ENCODE data around the gene ZBTB20.

DNA sequence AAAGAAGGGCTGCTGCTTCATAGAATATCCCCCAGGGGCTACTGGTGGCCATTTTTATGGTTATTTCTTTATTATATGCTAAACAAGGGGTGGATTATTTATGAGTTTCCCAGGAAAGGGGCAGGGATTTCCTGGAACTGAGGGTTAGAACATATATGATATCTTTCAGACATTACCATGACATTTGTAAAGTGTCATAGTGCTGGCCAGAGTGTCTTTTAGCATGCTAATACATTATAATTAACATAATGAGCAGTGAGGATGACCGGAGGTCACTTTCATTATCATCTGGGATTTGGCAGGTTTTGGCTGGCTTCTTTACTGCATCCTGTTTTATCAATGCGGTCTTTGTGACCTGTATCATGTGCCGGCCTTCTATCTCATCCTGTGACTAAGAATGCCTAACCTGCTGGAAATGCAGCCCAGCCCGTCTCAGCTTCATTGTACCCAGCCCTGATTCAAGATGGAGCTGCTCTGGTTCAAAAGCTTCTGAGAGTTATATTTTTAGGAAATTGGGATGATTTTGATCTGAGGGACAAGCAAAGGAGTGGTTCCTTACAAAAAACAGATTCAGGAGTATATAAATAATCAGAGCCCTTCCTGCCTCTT lies 9.1 kb upstream of the ZBTB20 start:
- no peak for TF ChIP-seq TAF1 (IDR thresholded peaks at IDR 0.05; ENCODE audit: borderline replicate concordance, low read depth, low read length)
- TF ChIP-seq RAD21 (IDR thresholded peaks at IDR 0.05; ENCODE audit: insufficient read depth, low read depth, low read length) = no peak
- TF ChIP-seq MXI1 (IDR thresholded peaks at IDR 0.05; ENCODE audit: low read depth, low read length) = no peak
- no peak for TF ChIP-seq NFYB (IDR thresholded peaks at IDR 0.05; ENCODE audit: insufficient read depth, low read depth, low read length)
- no peak for TF ChIP-seq HCFC1 (IDR thresholded peaks at IDR 0.05; ENCODE audit: low read length)
- TF ChIP-seq POLR2AphosphoS5 (IDR thresholded peaks at IDR 0.05; ENCODE audit: low read length) = no peak
- no peak for TF ChIP-seq FOXM1 (IDR thresholded peaks at IDR 0.05; ENCODE audit: low read depth, low read length)
- TF ChIP-seq, protein P1, sequence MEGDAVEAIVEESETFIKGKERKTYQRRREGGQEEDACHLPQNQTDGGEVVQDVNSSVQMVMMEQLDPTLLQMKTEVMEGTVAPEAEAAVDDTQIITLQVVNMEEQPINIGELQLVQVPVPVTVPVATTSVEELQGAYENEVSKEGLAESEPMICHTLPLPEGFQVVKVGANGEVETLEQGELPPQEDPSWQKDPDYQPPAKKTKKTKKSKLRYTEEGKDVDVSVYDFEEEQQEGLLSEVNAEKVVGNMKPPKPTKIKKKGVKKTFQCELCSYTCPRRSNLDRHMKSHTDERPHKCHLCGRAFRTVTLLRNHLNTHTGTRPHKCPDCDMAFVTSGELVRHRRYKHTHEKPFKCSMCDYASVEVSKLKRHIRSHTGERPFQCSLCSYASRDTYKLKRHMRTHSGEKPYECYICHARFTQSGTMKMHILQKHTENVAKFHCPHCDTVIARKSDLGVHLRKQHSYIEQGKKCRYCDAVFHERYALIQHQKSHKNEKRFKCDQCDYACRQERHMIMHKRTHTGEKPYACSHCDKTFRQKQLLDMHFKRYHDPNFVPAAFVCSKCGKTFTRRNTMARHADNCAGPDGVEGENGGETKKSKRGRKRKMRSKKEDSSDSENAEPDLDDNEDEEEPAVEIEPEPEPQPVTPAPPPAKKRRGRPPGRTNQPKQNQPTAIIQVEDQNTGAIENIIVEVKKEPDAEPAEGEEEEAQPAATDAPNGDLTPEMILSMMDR (IDR thresholded peaks at IDR 0.05 in 2 of 3, conservative IDR thresholded peaks at IDR 0.05 in 1 of 3; ENCODE audit: control insufficient read depth in 2 of 3, extremely low read depth in 1 of 3, insufficient read depth in 1 of 3, low read depth in 3 of 3, low read length in 3 of 3) = no peak
- no peak for TF ChIP-seq DPF2 (IDR thresholded peaks at IDR 0.05)
- TF ChIP-seq JUNB (IDR thresholded peaks at IDR 0.05) = no peak
- TF ChIP-seq SREBF2 (IDR thresholded peaks at IDR 0.05; ENCODE audit: low read length) = no peak
